NCI-H1417 treated with DMSO at 0.1 percent for 48 hours (cell line): ENCODE results near the gene PPP2R2C.

Experiments used
- DNase-seq: peaks from one replicate; lab custom pipeline; 2025; lab: John Stamatoyannopoulos, UW

Gene PPP2R2C

GRCh38 chr4:6345096-6345830 is 127.2 kb downstream of the PPP2R2C start:
- DNase-seq = no peak

- no peak for DNase-seq
Measured at GRCh38 chr4:6343939-6344408, 128.4 kb downstream of the PPP2R2C start.

GRCh38 chr4:6342530-6343293 is 129.7 kb downstream of the PPP2R2C start:
- no peak for DNase-seq

DNA sequence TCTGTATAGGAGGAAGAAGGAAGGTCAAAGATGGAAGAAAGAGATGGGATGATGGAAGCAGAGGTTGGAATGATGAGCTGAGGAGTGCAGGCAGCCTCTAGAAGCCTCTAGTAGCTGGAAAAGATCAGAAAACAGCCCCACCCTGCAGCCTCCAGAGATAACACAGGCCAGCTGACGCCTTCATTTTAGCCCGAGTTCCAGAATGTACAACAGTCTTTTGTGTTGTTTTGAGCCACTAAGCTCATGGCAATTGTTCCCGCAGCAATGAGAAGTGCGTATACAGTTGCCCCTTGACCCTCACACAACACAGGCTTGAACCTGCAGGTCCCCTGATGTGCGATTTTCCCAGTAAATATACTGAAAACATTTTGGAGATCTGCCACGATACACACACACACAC is 130.7 kb downstream of the PPP2R2C start:
- no peak for DNase-seq

DNA sequence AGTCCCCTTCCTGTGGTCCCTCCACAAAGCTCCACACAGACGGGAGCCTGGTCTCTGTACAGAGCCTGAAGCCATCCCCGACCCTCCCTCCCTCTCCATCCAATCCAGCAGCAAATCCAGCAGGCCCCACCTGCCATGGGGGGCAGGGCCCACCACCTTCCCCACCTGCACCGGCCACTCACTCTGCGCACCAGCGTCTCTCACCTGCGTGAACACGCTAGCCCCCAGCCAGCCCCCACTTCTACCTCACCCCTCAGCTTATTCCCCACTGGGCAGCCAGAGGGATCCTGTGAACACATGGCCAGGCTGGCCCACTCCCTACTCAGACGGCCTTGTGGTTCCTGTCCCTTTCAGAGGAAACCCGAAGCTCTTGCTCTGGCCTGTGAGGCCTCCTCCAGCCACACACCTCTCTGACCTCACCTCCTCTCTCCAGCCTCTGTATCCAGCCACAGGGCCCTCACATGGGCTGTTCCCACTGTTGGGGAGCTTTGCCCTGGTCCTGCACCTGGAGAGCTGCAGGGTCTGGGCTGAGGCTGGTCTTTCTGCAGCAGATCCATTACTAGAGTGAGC is 131.9 kb downstream of the PPP2R2C start:
- DNase-seq = no peak

- DNase-seq = no peak
Measured at GRCh38 chr4:6339818-6340445, 132.5 kb downstream of the PPP2R2C start.

DNA sequence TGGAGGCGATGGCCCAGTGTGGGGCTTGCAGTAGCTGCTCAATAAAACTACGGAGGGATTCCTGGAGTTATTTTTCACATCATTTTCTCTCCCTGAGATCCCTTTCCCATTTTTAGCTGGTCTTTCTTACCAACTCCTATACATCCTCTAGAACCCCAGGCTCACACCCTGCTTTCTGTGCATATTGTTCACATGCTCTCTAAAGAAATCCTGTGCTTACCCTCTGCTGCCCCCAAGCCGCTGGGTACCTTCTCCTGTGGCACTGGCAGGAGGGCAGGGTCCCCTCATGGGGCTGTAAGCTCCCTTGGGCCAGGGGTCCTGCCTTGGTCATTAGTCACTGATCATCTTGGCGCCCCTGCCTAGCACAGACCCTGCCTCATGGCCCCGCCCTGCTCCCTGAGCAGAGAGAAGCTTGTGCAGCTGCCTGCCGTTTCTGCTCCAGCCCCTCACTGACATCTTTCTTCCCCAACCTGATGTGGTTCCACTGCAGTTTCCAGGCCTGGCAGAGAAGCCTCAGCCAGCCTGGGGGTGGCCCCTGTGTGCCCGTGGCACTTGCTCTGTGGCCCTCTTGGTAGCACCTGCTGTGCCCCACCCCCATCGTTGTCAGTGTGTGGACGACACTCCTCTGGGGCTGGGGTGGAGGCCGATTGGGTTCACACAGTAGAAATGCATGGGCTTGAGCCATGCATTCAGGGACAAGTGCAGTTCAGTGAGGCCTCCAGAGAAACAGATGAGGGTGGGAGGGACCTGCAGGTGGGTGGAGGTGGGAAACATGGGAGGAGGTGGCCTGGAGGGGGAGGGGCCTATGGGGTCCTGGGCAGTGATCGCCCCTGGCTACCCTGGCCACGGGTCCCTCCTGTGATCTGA is 133.2 kb downstream of the PPP2R2C start:
- no peak for DNase-seq

DNA sequence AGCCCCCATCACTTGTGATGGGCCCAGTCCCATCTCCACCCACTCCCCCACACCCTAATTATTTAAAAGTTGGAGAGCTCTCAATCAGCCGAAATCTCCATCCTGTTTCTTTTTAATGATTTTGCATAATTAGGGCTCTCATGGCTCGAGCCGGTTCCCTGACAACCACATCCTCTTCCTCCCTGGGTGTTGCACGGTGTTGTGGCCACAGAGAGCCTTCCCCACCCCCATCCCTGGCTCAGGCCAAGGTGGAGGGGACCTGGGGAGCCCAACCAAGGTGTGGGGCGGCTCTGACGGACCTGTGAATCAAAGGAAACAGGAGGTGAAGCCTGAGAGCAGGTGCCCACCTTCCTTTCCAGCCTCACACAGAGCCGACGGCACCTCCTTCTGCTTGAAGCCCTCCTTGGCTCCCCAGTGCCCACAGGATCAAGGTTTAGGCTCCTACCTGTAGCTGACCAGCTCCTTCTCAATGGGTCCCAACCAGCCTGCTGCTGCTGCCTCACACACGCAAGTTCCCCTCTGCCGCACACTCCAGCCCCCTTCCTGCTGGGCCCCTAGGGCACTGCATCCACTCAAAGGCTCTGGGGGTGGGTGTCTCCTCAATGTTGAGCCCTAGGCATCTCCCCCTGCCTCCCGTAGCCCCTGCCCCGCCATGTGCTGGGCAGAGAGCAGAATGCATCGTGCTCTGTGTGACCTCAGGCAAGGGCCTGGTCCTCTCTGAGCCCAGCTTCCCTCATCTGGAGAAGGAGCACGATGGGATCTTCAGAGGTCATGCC is 134.1 kb downstream of the PPP2R2C start:
- no peak for DNase-seq

DNA sequence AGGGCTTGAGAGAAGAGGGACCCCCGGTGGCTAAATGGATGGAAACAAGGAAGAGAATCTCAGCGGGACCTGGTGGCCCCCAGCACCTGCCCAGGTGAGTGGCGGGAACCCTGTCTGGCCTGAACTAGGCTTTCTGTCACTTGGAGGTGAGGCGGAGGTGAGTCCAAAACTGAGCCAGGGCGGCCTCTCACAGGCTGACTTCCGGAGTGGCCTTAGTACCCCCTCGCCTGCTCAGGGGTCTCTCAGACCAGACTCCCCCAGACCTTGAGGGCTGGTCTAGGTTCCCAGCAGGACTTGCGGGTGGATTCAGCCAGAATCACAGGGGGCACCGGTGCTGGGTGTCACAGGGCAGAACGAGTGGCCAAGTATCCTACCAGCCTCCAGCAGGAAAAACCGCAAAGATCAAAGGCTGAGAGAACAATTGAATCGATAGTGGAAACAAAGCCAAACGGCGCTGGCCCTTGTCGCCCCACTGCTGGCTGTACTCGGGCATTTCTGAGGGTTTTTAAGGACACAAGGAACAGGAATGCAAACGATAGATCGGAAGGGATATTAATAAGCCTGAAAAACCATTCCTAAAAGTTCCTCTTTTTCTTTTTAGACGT is 135.0 kb downstream of the PPP2R2C start:
- DNase-seq = no peak

- no peak for DNase-seq
Measured at GRCh38 chr4:6336166-6336565, 136.2 kb downstream of the PPP2R2C start.

- DNase-seq = no peak
Measured at GRCh38 chr4:6335040-6335590, 137.3 kb downstream of the PPP2R2C start.

DNA sequence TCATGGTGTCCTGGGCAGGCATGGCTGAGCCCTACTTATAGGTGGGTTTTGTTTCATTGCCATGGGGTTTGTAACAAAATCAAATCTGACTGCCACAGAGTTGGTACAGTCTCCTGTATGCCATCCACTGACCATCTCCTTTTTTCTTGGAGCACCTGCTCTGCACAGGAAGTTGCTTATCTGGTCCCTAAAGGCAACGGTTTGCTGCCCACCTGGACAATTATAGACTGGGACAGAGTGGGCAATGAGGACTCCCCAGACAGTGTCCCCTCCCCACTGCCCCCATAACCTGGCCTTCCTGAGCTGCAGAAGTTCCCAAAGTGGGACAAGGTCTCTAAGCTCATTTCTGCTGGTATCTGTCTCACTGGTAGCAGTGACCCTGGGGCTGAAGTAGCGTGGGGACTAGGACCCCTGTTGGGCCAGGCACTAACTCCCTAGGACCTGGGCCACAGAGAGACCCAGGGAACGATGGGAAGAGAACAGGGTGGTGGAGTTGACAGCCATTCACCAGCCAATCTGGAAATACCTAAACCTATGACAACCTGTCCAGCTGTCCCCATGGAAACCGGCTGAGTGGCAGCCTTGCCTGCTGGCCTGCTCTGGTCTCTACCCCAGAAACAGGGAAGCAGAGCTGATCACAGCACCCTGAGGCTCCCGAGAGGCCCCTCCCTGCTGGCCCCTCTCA is 138.1 kb downstream of the PPP2R2C start:
- no peak for DNase-seq

- no peak for DNase-seq
Measured at GRCh38 chr4:6333301-6334202, 138.9 kb downstream of the PPP2R2C start.

- no peak for DNase-seq
Measured at GRCh38 chr4:6332669-6333050, 139.8 kb downstream of the PPP2R2C start.

DNA sequence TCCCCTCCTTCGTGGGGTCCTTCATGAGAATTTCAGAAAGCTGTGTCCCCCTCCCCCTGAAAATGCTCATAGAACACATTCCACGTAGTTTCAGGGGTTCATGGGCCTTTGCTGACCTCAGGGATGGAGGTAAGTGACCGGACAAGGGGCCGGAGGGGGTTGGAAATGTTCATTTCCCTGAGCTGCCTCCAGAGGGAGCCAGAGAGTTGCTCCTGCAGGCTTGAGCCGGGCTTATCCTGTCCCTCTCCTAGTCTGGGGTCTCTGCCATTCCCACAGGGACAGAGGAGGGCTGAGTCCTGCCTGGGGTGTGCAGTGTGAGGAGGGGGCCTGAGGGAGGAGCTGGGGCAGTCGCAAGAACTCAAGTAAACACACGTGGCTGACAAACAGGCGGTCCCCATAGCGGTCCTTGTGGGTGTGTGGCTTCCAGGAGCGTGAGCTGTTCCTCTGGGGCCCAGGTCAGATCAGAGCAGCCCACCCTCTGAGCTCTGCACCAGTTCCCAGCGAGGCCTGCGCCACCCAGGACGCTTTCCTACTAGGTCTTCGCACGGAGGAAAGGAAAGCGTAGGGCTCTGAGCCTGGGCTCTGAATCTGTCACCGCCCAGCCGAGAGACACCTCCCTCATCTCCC is 140.3 kb downstream of the PPP2R2C start:
- no peak for DNase-seq

- DNase-seq = no peak
Measured at GRCh38 chr4:6331468-6331867, 140.9 kb downstream of the PPP2R2C start.

DNA sequence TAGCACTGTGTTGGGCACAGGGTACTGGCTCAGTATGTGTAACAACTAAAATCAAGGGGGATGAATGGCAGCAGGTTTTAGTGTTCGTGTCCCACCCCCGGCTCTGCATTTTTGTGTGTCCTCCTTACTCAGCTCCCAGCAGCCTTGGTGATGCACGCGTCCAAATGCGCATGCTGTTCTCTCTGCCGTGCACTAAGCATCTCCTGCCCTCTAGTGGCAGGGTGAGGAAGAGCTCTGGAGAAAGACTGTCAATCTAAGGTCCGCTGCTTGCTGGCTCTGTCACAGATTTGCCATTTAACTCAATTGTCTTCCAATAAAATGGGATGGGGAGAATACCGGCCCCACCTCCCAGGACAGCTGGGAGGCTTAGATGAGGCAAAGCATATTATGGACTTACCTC is 141.4 kb downstream of the PPP2R2C start:
- DNase-seq = no peak

DNA sequence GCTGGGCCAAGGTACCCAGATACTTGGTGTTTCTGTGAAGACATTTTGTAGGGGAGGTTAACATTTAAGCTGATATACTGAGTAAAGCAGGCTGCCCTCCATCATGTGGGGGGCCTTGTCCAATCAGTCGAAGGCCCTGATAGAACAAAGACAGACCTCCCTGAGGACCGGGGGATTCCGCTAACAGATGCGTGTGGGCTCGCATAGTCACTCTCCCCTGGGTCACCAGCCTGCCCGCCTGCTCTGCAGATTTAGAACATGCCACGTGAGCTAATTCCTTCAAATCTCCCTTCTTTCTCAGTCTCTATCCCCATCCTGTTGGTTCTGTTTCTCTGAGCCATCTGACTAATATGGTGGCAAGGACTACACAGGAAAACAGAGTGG is 142.0 kb downstream of the PPP2R2C start:
- no peak for DNase-seq
